Endothelial cell of umbilical vein (primary cell): ENCODE results near the gene FLG.
"Not testable (repeated sequence)": the region's sequence is repeated elsewhere in the genome, so short reads cannot be mapped to it uniquely, and the experiment has no call there.

ENCODE experiments used
- EZH2 ChIP-seq: IDR thresholded peaks from 2 replicates; pipeline ENCODE4 v1.6.1; 2012; ENCODE audit warnings: borderline replicate concordance, low read depth, mild to moderate bottlenecking, moderate library complexity, low read length, inconsistent platforms; ENCODE audit not compliant: severe bottlenecking
- JUN ChIP-seq: IDR thresholded peaks from 2 replicates; pipeline ENCODE4 v1.6.1; 2011; ENCODE audit warnings: borderline replicate concordance, low read depth; ENCODE audit not compliant: insufficient read length, insufficient read depth
- POLR2A ChIP-seq: IDR thresholded peaks from 2 replicates; pipeline ENCODE4 v1.6.1; 2012; ENCODE audit warnings: low read depth, mild to moderate bottlenecking, control low read depth, low read length
- POLR2AphosphoS5 ChIP-seq: IDR thresholded peaks from 2 replicates; pipeline ENCODE4 v1.6.1; 2012; ENCODE audit warnings: low read depth, mild to moderate bottlenecking, control low read depth, low read length, moderate library complexity; ENCODE audit not compliant: insufficient read depth
- TF ChIP-seq, protein P1 (sequence below), 2 donors: IDR thresholded peaks; 1 replicate in 1 of 2; 2 replicates in 1 of 2; pipeline ENCODE4 v1.5.1; 2011; ENCODE audit warnings: low read length in 2 of 2, mild to moderate bottlenecking in 2 of 2, moderate library complexity in 2 of 2, control low read depth in 1 of 2, inconsistent platforms in 1 of 2, low read depth in 1 of 2; ENCODE audit not compliant: insufficient read depth in 1 of 2; ENCODE audit errors: extremely low read depth in 1 of 2

DNA sequence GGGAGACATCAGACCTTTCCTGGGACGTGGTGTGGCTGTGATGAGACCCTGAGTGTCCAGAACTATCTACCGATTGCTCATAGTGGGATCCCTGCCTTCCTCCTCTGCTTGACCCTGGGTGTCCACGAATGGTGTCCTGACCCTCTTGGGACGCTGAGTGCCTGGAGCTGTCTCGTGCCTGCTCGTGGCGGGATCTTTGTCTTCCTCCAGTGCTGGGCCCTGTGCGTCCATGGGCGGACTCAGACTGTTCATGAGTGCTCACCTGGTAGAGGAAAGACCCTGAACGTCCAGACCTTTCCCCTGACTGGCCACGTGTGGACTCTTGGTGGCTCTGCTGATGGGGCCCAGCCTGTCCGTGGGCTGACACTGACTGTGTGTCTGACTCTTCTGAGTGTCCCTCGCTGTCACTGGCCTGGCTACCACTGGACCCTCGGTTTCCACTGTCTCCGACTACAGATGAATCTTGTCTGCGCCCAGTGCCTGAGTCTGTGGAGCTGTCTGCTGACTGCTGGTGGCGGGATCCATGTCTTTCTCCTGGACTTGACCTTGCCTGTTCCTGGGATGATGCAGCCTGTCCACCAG, 15.6 kb downstream of the FLG start:
- TF ChIP-seq, protein P1, sequence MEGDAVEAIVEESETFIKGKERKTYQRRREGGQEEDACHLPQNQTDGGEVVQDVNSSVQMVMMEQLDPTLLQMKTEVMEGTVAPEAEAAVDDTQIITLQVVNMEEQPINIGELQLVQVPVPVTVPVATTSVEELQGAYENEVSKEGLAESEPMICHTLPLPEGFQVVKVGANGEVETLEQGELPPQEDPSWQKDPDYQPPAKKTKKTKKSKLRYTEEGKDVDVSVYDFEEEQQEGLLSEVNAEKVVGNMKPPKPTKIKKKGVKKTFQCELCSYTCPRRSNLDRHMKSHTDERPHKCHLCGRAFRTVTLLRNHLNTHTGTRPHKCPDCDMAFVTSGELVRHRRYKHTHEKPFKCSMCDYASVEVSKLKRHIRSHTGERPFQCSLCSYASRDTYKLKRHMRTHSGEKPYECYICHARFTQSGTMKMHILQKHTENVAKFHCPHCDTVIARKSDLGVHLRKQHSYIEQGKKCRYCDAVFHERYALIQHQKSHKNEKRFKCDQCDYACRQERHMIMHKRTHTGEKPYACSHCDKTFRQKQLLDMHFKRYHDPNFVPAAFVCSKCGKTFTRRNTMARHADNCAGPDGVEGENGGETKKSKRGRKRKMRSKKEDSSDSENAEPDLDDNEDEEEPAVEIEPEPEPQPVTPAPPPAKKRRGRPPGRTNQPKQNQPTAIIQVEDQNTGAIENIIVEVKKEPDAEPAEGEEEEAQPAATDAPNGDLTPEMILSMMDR (IDR thresholded peaks at IDR 0.05; ENCODE audit: extremely low read depth in 1 of 2, insufficient read depth in 1 of 2, low read depth in 1 of 2, low read length in 2 of 2): not testable (repeated sequence)
- not testable (repeated sequence) for TF ChIP-seq POLR2AphosphoS5, EZH2, POLR2A, JUN
